Neuronal stem cell (in vitro differentiated cells): ENCODE results near the gene OTOF.

Experiments used
- DNase-seq: peaks from one replicate; pipeline ENCODE4 v3.0.0-alpha.2; 2013; ENCODE audit warnings: low spot score
- H2AFZ ChIP-seq: one replicate; pipeline ENCODE4 v1.6.1; 2013; ENCODE audit warnings: mild to moderate bottlenecking, low read length, inconsistent platforms
- H2AK5ac ChIP-seq: 2 replicates; pipeline ENCODE4 v1.6.1; 2013; ENCODE audit warnings: low read depth, mild to moderate bottlenecking, inconsistent platforms, low read length, moderate library complexity, mixed read lengths
- H2BK120ac ChIP-seq: 2 replicates; pipeline ENCODE4 v1.6.1; 2013; ENCODE audit warnings: low read depth, mild to moderate bottlenecking, inconsistent platforms, low read length, moderate library complexity, mixed read lengths
- H2BK12ac ChIP-seq: one replicate; pipeline ENCODE4 v1.6.1; 2013; ENCODE audit warnings: low read length, inconsistent platforms
- H2BK15ac ChIP-seq: 2 replicates; pipeline ENCODE4 v1.6.1; 2013; ENCODE audit warnings: mild to moderate bottlenecking, low read length, inconsistent platforms, mixed read lengths
- H2BK5ac ChIP-seq: one replicate; pipeline ENCODE4 v1.6.1; 2013; ENCODE audit warnings: inconsistent platforms, mild to moderate bottlenecking, low read length, moderate library complexity
- H3K14ac ChIP-seq: one replicate; pipeline ENCODE4 v1.6.1; 2013; ENCODE audit warnings: low read length, inconsistent platforms
- H3K18ac ChIP-seq: 2 replicates; pipeline ENCODE4 v1.6.1; 2013; ENCODE audit warnings: low read length, inconsistent platforms
- H3K23ac ChIP-seq: 2 replicates; pipeline ENCODE4 v1.6.1; 2013; ENCODE audit warnings: low read depth, mild to moderate bottlenecking, mixed read lengths, low read length, inconsistent platforms; ENCODE audit not compliant: poor library complexity
- H3K27ac ChIP-seq: replicated peaks from 3 replicates; pipeline ENCODE4 v1.5.1; 2013; ENCODE audit warnings: low read length, inconsistent platforms
- H3K27me3 ChIP-seq, 3 experiments: 2 replicates each; pipeline ENCODE4 v1.6.1; 2013; ENCODE audit warnings: low read length in 3 of 3, mild to moderate bottlenecking in 2 of 3, inconsistent platforms in 1 of 3, low read depth in 1 of 3, mixed read lengths in 1 of 3, moderate library complexity in 1 of 3; ENCODE audit not compliant: control insufficient read depth in 3 of 3, insufficient read depth in 3 of 3
- H3K36me3 ChIP-seq, 2 donors: replicated peaks in 1 of 2; 2 replicates each; pipeline ENCODE4 v1.6.1; 2013; ENCODE audit warnings: low read length in 2 of 2; ENCODE audit not compliant: control insufficient read depth in 2 of 2, insufficient read depth in 2 of 2
- H3K4ac ChIP-seq: 2 replicates; pipeline ENCODE4 v1.6.1; 2013; ENCODE audit warnings: inconsistent platforms, mild to moderate bottlenecking, low read length, moderate library complexity
- H3K4me1 ChIP-seq, 2 donors: 1 replicate in 1 of 2; 2 replicates in 1 of 2; pipeline ENCODE4 v1.6.1; 2013; ENCODE audit warnings: low read length in 2 of 2, low read depth in 1 of 2; ENCODE audit not compliant: control insufficient read depth in 2 of 2, insufficient read depth in 1 of 2
- H3K4me2 ChIP-seq: one replicate; pipeline ENCODE4 v1.6.1; 2013; ENCODE audit warnings: mild to moderate bottlenecking, low read length, inconsistent platforms; ENCODE audit not compliant: insufficient read depth, poor library complexity, severe bottlenecking
- H3K4me3 ChIP-seq, 2 donors: 2 replicates each; pipeline ENCODE4 v1.5.1; 2013; ENCODE audit warnings: low read length in 2 of 2, mild to moderate bottlenecking in 2 of 2, inconsistent platforms in 1 of 2, moderate library complexity in 1 of 2
- H3K79me1 ChIP-seq: one replicate; pipeline ENCODE4 v1.6.1; 2013; ENCODE audit warnings: low read depth, mild to moderate bottlenecking, inconsistent platforms, low read length, moderate library complexity
- H3K9ac ChIP-seq: one replicate; pipeline ENCODE4 v1.6.1; 2013; ENCODE audit warnings: mild to moderate bottlenecking, low read depth, low read length, inconsistent platforms; ENCODE audit not compliant: poor library complexity
- H3K9me3 ChIP-seq, 2 donors: replicated peaks in 1 of 2; 2 replicates each; pipeline versions ENCODE3 to v1.6.1; 2013; ENCODE audit warnings: low read length in 2 of 2, mild to moderate bottlenecking in 2 of 2, inconsistent platforms in 1 of 2, low read depth in 1 of 2, mixed read lengths in 1 of 2, moderate library complexity in 1 of 2; ENCODE audit not compliant: control insufficient read depth in 2 of 2, insufficient read depth in 1 of 2
- H4K8ac ChIP-seq: one replicate; pipeline ENCODE4 v1.6.1; 2013; ENCODE audit warnings: low read depth, mild to moderate bottlenecking, inconsistent platforms, low read length, moderate library complexity
- H4K91ac ChIP-seq: one replicate; pipeline ENCODE4 v1.6.1; 2013; ENCODE audit warnings: low read length, low read depth, mild to moderate bottlenecking, inconsistent platforms; ENCODE audit not compliant: poor library complexity
- WGBS, 2 donors: extraction: QIAGEN DNeasy Blood & Tissue Kit; methylation state at CpG; one replicate each; pipeline ENCODE4 v1.1.7; 2013; ENCODE audit warnings: missing lambda C conversion rate in 2 of 2, mixed read lengths in 1 of 2; ENCODE audit not compliant: insufficient read length in 2 of 2, insufficient replicate concordance in 1 of 2; ENCODE audit errors: extremely low coverage in 2 of 2; 5-methylcytosine and 5-hydroxymethylcytosine counted together

OTOF gene

GRCh38 chr2:26483027-26483326, 5.1 kb upstream of the OTOF start:
- peaks cover 0 to 2% of the 10 kb centered on the region in 2 donors for H3K9me3 ChIP-seq
- peak overlapping the region; percentile 51 for H3K18ac ChIP-seq
- H2AK5ac ChIP-seq: no peak overlapping the region
- peak overlapping the region in 1 of 2 donors; percentile 71 for H3K4me3 ChIP-seq
- WGBS, 2 donors: 100% methylated on average over 5 of the region's 11 CpGs; no CpG with 5 or more reads in 1 of the 2 donors
- peak overlapping the region; percentile 87 for H3K23ac ChIP-seq
- H2BK15ac ChIP-seq: peak overlapping the region; percentile 82
- peak overlapping the region; percentile 45 for H4K91ac ChIP-seq
- H2BK120ac ChIP-seq: peak overlapping the region; percentile 16
- peak overlapping the region; percentile 63 for H3K9ac ChIP-seq
- no peak overlapping the region for H2AFZ ChIP-seq
- DNase-seq: no peak
- H3K27ac ChIP-seq: no peak overlapping the region
- H3K27me3 ChIP-seq: no peaks in the 10 kb centered on the region
- no peak overlapping the region for H3K4me2 ChIP-seq
- H3K14ac ChIP-seq: peak overlapping the region; percentile 87
- H3K4me1 ChIP-seq: peaks cover 3 to 10% of the 10 kb centered on the region in 2 donors
- no peaks in the 10 kb centered on the region for H3K36me3 ChIP-seq
- peak overlapping the region; percentile 71 for H3K4ac ChIP-seq
- peak overlapping the region; percentile 46 for H2BK12ac ChIP-seq
- H3K79me1 ChIP-seq: peaks cover 2% of the 10 kb centered on the region
- H2BK5ac ChIP-seq: no peak overlapping the region
- H4K8ac ChIP-seq: no peak overlapping the region

- Histone ChIP-seq H3K18ac (peak overlapping the region; percentile 51), H3K14ac (peak overlapping the region; percentile 87), H4K91ac (peak overlapping the region; percentile 45), H3K9me3 (peaks cover 0 to 2% of the 10 kb centered on the region in 2 donors), H3K27me3 (no peaks in the 10 kb centered on the region), H2BK12ac (no peak overlapping the region), H3K27ac (no peak overlapping the region), H2AK5ac (no peak overlapping the region), H2BK5ac (no peak overlapping the region), H2BK15ac (peak overlapping the region; percentile 7), H2AFZ (no peak overlapping the region), H3K79me1 (peaks cover 2% of the 10 kb centered on the region), H4K8ac (no peak overlapping the region), H3K36me3 (no peaks in the 10 kb centered on the region), H3K4me1 (peaks cover 7 to 12% of the 10 kb centered on the region in 2 donors), H3K4me2 (no peak overlapping the region), H3K4ac (no peak overlapping the region), H3K4me3 (peak overlapping the region in 1 of 2 donors; percentile 71), H3K9ac (peak overlapping the region; percentile 63), H3K23ac (peak overlapping the region; percentile 87), H2BK120ac (no peak overlapping the region)
- no peak for DNase-seq
- no CpG with 5 or more reads among the region's 30 CpGs for WGBS, 2 donors
Observed at GRCh38 chr2:26482211-26483026, 4.5 kb upstream of the OTOF start.

- no peak overlapping the region for H3K23ac ChIP-seq
- H3K18ac ChIP-seq: no peak overlapping the region
- no peaks in the 10 kb centered on the region for H3K36me3 ChIP-seq
- H3K4me1 ChIP-seq: peaks cover 11 to 15% of the 10 kb centered on the region in 2 donors
- H3K9me3 ChIP-seq: peaks cover 0 to 2% of the 10 kb centered on the region in 2 donors
- no peak overlapping the region for H3K4me3 ChIP-seq
- H4K91ac ChIP-seq: no peak overlapping the region
- no peak overlapping the region for H2BK5ac ChIP-seq
- H2BK15ac ChIP-seq: no peak overlapping the region
- H2BK12ac ChIP-seq: no peak overlapping the region
- no peak overlapping the region for H2AFZ ChIP-seq
- no peak overlapping the region for H2BK120ac ChIP-seq
- no CpG with 5 or more reads among the region's 3 CpGs for WGBS, 2 donors
- H2AK5ac ChIP-seq: no peak overlapping the region
- H4K8ac ChIP-seq: no peak overlapping the region
- H3K27me3 ChIP-seq: no peaks in the 10 kb centered on the region
- H3K4me2 ChIP-seq: no peak overlapping the region
- H3K14ac ChIP-seq: no peak overlapping the region
- H3K9ac ChIP-seq: no peak overlapping the region
- peaks cover 2% of the 10 kb centered on the region for H3K79me1 ChIP-seq
- no peak overlapping the region for H3K27ac ChIP-seq
- H3K4ac ChIP-seq: no peak overlapping the region
- no peak for DNase-seq
Observed at GRCh38 chr2:26481706-26482105, 3.8 kb upstream of the OTOF start.

GRCh38 chr2:26480566-26481423, 2.9 kb upstream of the OTOF start:
- Histone ChIP-seq H2AK5ac (peak overlapping the region; percentile 94), H3K18ac (peak overlapping the region; percentile 84), H3K4me3 (no peak overlapping the region), H2BK12ac (peak overlapping the region; percentile 3), H3K4me1 (peaks cover 15 to 19% of the 10 kb centered on the region in 2 donors), H3K27ac (no peak overlapping the region), H3K9me3 (peaks cover 0 to 2% of the 10 kb centered on the region in 2 donors), H3K79me1 (peaks cover 2% of the 10 kb centered on the region), H3K36me3 (no peaks in the 10 kb centered on the region), H4K91ac (no peak overlapping the region), H2BK15ac (peak overlapping the region; percentile 93), H3K14ac (peak overlapping the region; percentile 51), H2BK5ac (peak overlapping the region; percentile 79), H3K4ac (no peak overlapping the region), H2BK120ac (peak overlapping the region; percentile 85), H3K9ac (peak overlapping the region; percentile 34), H3K27me3 (no peaks in the 10 kb centered on the region), H3K23ac (peak overlapping the region; percentile 77), H3K4me2 (no peak overlapping the region), H4K8ac (no peak overlapping the region), H2AFZ (peak overlapping the region; percentile 28)
- no CpG with 5 or more reads among the region's 18 CpGs for WGBS, 2 donors
- DNase-seq: no peak
